Colon (tissue), 2 donors: ENCODE results near the gene ZFYVE27.

Experiments used
- FAIRE-seq: peaks from 2 replicates; lab custom pipeline; 2012; peaks lifted over from hg19 to GRCh38; lab: Jason Lieb, UNC
- donor health status: control.
- donor health status: control.

The ZFYVE27 gene

DNA sequence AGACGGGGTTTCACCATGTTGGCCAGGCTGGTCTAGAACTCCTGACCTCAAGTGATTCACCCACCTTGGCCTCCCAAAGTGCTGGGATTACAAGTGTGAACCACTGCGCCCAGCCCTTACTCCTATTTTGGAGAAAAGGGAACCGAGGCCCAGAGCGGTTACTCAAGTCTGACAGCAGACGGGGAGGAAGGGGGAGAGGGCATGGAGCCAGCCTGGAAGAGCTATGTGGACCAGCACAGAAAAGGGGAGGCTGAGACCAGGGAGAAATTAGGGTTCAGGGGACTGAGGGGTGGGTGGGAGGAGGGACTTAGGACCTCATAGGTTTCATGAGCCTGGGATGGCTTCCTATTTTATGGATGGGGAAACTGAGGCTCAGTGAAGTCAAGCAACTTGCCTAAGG, 33.3 kb downstream of the ZFYVE27 start:
- FAIRE-seq: no peak

DNA sequence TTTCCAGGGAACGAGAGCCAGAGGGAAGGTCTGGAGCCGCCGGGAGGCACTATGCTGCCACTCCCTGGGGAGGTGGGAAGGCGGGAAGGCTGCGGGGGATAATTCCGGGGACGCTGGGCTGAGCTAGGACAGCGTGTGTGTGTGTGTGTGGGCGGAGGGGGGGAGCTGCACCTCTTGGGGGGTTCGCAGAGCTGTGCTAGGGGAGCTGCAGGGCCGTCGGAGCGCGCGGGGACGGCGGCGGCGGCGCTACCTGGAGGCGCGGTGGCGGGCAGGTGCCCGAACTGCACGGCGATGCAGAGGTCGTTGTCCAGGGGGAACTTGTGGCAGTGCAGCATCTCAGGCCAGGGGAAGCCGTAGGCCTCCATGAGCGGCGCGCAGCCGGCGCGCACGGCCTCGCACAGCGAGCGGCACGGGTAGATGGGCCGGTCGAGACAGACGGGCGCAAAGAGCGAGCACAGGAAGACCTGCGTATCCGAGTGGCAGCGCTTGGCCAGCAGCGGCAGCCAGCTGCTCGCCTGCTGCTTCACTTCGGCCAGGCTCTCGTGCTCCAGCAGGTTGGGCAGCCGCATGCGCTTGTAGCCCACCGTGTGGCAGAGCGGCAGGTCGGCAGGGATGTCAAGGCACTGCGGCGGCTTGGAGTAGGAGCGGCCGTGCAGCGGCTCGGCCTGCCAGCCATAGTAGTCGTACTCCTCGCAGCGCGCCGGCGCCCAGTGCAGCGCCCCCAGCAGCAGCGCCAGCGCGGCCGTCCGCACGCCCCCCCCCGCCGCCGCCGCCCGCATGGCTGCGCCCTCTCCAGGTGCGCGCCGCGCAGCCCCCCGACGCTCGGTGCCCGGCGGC, 34.3 kb downstream of the ZFYVE27 start:
- FAIRE-seq: no peak

DNA sequence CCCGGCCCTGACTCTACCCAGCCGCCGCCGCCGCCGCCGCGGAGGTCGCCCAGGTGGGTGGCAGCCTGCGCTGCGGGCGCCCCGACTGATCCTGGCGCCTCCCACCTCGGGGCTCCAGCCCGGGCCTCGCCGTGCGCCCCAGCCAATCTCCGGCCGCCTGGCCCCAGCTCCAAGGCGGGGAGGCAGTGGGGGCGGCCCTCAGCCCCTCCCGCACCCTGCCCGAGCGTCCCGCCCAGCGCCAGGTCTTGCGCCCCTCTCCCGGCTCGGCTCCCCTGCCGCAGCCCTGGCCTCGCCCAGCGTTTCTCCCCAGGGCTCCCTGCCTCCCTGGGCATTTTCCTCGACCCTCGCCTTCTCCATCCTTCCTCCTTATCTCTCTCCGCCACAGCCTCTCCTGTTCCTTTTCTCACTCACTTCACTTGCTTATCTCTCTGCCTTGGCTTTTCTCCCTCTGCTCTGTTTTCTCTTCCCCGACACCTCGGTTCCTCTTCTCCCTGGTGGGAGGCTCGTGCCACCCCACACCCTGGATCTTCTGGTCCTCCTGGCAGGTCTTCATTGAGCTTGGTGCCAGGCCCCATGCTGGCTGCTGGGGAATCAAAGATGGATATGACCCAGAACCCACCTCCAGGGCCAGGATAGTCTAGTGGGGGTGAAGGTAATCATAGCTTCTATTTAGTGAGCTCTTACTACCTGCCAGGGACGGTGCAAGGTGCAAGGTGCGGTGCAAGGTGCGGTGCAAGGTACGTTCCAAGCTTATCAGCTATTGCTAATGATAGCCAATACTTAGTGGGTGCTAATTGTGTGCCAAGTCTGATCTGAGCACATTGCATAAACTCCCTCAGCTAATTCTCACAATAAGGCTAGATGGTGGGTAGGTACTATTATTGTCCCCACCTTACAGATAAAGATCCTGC, 35.2 kb downstream of the ZFYVE27 start, which contains the start of gene SFRP5:
TSS of gene SFRP5 (minus strand) at position 87 of the 911 bp plus-strand sequence. CDS start 166 bp downstream, outside the sequence.
- no peak for FAIRE-seq

DNA sequence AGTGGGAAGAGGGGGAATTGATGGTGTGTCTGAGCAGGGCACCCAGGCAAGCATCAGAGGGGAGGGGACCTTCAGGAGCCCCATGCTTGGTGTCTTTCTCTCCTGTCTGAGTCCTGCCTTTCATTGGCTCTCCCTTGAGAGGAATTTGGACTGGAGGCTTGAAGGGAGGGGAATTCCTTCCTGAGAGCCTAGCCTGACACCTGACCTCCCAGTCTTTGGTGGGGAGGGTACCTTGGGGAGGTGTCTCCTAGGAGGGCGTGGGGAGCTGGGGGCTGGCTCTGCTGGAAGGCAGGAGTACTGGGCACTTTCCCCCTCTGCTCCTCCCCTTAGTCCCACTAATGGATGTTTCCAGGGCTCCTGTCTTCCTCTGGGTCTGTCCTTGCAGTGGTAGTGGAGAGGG, 36.2 kb downstream of the ZFYVE27 start:
- no peak for FAIRE-seq

DNA sequence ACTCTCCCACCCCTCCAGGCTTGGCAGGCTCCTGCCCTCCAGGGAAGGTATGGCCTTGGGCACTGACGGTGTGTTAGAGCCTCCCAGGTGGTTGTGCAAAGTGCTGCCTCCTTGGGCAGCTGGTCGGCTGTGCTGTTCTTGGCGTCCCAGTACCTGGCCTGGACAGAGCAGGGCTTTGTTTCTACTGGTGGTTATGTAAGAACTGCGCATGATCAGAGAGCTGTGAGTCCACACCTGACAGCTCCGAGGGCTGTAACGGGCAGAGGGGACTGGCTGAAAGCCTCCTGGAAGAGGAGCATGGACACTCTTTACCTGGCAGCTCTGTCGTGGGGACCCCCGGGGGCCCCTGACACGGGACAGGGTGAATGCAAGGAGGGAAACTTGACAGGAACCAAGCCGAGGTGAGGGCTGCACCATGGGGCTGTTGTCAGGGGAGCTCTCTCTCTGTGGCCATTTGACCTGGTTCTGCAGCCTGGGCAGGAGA, 37.9 kb downstream of the ZFYVE27 start:
- FAIRE-seq: no peak

DNA sequence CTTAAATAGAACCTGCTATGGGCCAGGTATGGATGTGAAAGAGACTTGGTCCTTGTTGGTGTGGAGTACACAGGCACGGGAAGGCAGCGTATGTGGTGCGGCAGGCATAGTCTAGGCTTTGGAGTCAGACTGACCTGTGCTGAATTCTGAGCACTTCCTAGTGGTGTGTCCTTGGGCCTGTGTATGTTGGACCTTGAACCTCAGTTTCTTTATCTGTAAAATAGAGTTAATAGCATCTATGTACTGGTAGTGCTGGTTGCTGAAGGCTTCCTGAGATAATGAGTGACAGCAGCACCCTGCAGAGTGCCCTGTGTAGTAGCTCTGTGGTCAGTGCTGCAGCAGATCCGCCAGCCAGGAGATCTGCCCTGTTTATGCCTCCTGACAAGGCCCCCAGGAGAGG, 40.2 kb downstream of the ZFYVE27 start:
- no peak for FAIRE-seq

DNA sequence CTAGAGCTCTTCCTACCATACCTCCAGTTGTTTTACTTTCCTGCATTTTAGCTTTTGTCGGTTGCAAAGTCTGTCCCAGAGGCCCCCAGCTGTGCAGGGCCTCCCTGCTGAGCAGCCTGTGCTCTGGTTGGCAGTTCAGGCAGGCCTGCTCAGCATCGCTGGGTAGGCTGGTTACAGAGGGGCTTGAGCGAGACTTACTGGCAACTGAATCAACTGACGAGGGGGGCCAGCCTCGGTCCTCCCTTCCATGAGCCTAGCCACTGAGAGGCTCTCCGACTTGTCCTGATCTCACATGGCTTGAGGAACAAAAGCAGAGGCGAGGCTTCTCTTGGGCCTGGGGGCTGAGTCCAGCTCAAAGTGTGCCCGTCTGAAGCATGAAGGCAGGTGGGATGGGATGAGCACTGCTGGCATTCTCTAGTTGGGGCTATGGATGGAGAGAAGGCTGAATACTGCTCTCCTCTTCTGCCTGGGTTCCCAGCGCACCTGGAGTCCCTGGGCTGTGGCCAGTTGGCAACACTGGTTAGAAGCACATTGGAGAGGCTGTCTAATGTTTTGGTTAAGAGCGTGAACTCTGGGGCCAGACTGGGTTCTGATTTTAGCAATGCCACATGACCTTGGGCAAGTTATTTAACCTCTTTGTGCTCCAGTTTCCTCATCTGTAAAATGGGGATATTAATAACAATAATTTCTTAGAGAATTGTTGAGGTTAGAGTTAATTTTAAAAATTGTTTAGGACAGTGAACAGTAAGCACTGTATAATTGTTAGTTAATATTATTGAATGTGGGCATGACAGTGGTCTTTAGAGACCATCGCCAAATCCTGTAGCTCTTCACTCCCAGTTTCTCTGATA, 41.7 kb downstream of the ZFYVE27 start:
- FAIRE-seq: no peak

DNA sequence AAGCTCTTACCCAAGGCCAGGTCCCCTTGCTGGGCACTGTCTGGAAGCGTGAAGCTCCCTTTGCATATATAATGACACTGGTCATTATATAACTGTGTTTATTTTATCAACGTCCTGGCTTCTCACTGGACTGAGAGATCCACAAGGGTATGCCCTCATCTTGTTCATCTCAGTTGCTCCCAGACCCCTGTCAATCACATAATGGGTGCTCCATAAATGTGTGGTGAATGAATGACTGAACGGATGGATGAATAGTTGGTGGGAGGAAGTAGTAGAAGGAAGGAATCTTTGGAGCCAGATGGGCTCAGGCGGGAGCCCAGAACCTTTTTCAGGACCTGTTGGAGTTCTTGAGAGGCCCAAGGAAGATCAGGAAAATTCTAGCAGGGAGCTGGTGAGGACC, 42.6 kb downstream of the ZFYVE27 start:
- no peak for FAIRE-seq

DNA sequence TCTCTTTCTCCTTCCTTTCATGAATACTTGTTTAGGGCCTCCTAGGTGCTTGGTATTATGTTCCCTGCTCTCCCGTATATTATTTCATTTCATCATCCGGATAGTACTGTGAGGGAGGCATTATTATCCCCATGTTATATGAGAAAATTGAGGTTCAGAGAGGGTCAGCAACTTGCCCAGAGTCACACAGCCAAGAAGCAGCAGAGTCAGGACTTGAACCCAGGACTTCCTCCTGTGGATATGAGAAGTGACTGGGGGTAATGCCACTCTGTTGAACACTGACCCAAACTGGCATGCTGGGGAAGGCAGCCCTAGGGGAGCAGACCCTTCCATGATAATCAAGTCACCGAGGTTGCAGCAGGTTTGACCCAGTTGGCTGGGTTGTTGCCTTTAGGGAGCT, 43.0 kb downstream of the ZFYVE27 start:
- no peak for FAIRE-seq

DNA sequence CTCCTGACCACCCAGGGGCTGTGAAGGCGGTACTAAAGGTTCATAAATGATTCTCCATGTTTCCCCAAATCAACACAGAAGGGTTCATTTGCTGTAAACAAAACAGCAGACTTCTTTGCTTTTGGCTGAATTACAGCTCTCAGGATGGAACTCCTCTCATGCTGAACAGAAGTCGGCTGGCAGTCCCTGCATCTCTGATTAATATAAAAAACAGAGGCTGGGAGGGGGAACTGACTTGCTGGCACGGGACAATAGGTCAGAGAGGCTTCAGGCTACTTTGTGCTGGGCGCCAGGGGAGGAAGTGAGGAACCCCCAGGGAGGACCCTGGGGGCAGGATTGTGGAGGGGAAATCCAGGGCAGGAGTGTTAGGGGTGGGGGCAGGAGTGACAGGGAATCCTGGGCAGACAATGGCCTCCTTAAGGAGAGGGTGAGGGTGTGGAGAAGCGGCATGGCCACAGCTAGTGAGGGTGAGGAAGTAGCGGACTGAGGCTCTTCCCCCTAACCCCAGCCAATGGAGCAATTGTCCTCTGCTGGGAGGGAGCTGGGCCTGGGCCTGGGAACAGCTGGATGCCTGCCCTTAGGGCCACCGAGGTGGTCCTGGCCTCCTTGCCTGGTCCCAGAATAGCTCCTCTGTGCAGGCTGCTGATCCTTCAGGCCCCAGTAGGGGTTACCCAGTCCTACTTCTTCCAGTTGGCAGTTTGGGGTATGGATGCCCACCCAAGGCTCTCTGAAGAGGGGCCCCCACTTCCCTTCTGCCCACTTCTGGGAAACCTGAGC, 44.1 kb downstream of the ZFYVE27 start:
- no peak for FAIRE-seq

DNA sequence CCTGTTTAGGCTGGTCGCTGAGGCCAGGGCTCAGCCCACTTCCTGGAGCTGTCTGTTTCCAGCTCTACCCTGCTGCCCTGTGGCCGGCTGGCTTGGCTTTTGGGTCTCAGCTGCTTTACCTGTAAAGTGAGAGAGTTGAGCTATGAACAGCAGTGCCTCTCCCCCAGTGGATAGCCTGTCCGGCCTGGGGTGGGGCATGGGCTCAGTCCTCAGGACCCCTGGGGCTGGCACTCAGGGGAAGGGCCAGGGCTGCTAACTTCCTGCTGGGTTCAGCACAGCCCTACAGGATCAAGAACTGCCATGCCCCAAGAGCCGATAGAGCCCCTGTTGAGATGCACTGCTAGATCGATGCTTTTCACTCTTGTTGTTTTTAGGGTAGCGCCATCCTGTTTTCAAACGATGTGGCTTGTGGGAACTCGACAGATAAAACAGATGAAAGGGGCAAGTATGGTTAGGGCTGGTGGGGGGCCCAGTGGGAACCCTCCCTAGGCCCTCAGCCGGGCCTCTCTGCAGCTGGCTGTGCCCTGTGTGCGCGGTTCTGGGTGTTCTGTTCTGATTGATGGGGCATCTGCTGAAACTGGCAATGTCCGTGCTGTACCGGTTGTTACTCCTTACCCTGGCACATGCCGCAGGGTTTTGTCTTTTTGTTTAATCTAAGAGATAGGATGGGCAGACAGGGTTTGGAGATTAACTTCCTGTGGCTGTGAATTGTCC, 44.8 kb downstream of the ZFYVE27 start:
- no peak for FAIRE-seq

DNA sequence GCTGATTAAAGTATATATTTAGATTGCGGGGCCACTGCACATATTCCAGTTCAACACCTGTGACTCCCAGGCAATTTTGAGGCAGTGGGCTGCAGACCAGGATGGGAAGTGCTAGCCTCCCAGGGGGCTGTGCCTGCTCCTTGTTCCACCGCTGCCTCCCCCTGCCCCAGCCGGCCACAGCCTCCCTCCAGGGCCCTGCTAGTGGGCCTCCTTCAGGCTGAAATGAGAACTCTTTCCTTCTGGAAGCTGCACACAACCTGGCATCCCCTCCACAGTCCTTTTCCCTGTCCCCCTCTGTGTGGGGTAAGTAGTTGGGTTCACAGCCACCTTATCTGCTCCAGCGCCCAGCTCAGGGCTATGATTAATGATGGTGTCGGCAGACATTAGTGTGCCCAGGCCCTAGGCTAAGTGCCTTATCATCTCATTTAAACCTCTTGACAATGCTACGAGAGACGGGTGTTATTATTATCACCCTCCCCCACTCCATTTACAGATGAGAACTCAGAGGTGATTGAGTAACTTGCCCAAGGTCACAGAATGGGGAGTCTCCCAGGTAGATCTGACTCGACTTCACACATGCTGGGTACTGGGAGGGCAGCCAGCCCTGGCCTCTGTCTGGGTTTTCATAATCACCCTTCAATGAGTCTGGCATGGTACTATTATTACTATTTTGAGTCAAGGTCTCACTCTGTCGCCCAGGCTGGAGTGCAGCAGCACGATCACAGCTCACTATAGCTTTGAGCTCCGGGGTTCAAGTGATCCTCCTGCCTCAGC, 45.7 kb downstream of the ZFYVE27 start:
- FAIRE-seq: no peak

DNA sequence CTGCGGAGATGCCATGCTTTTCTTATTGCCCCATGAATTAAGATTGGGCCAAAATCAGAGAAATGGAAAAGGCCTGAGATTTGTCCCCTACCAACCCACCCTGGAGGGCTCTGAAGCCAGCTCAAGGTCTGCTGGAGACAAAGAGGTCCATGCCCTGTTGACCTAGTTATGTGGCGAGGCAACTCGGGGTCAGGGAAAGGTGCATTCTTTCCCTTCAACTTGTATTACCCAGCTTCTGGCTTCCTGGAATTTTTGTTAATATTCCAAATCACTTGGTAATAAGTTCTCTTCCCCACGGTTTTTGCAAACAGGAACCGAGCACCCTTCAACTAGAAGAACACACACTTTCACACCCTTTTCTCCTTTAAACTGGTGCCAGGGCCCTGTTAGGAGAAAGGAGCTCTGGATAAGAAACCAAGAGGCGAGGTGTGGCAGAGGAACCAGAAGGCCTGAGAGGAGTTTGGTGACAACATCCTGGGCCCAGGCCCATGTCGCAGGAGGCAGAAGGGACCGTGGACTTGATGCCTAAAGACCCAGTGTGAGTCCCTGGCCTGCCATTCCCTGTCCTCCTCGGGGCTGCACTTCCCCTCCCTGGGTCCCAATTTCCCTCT, 47.4 kb downstream of the ZFYVE27 start:
- FAIRE-seq: no peak

DNA sequence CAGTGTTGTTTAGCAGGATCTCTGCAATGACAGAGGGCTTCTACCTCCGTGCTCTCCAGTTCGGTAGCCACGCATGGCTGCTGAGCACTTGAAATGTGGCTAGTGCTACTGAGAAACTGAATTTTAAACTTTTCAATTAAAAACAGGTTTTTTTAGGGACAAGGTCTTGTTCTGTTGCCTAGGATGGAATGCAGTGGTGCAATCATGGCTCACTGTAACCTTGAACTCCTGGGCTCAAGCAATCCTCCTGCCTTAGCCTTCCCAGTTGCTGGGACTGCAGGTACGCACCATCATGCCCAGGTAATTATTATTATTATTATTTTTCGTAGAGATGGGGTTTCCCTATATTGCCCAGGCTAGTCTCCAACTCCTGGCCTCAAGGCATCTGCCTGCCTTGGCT, 48.3 kb downstream of the ZFYVE27 start:
- FAIRE-seq: no peak

DNA sequence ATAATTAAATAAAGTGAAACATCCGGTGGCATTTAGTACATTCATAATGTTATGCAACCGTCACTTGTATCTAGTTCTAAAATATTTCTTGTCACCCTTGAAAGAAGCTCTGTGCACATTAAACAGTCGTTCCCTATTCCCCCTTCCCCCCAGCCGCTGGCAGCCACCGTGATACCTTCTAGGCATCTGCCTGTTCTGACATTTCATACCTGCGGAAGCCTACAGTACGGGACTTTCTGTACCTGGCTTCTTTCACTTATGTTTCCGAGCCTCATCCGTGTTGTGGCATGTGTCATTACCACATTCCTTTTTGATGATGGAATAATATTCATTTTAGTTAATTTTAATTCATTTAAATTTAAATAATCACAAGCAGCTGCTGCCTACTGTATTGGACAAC, 48.8 kb downstream of the ZFYVE27 start:
- no peak for FAIRE-seq

DNA sequence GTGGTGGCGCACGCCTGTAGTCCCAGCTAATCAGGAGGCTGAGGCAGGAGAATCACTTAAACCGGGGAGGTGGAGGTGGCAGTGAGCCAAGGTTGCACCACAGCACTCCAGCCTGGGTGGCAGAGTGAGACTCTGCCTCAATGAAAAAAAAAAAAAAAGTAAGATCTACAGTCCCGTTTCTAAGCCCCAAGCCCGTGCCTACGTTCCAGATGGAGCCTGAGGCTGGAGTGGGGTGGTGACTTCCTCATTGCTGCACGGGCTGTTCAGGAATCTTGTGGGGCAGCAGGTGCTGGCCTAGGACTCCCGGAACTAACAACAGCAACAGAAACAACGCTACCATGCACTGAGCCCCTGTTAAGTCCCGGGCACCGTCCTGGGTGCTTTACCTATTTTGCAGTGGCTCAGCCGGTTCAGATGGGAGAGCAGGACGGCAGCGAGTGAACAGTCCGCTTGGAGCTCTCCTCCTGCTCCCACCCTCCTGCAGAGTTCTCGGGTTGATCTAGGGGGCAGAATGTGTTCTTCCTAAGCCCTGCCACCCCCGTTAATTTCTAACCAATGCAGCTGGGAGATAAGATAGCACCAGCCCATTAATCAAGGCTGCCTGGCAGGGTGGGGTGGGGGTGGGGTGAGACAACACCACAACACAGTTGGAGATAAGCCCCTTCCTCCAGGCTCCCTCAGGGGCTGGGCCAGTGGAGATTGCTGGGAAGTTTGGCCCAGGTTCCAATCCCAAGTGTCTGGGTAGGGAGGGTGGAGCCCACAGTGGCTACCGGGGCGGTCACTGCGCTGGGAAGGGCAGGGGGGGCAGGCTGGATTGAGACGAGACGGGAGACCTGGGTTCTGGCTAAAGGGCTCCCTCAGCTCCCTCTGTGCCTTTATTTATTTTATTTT, 51.9 kb downstream of the ZFYVE27 start:
- no peak for FAIRE-seq

DNA sequence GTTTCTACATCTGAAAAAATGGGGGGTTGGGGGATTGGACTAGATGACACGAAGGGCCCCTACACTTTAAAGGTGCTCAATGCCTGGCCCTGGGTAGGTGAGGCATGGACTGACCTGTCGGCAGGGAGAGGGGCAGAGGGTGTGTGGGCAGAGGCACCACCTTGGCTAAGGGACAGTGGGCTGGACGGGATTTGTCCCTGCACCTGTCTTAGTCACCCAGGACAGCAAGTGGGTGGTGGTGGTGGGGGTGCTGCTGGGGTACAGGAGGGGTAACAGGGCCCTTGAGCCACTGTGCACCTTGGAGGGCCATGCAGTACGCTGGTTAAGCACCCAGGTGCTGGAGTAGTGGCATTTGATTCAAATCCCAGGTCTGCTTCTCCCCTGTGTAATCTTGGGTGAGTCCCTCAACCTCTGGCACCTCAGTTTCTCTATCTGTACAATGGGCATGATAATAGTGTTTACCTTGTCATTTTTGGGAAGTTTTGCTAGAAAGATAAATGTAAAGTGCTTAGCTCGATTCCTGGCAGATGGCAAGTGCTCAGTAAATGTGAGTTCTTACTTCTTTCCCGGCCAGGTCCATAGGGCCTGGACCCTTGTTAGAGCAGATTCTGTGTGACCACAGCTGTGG, 53.0 kb downstream of the ZFYVE27 start:
- no peak for FAIRE-seq
